ENCODE data around the gene P2RY14. TPM values are rescaled to one million over a fixed set of nuclear protein-coding genes. Genes with fewer than 3 reads are reported as not detected.
"Not testable (repeated sequence)": the region's sequence is repeated elsewhere in the genome, so short reads cannot be mapped to it uniquely, and the experiment has no call there.

The P2RY14 gene
- total RNA-seq, 2 experiments from 2014 or later, result 0.25 to 0.27 TPM

GRCh38 chr3:151182349-151183079 lies 95.8 kb downstream of the P2RY14 start:
- Mint-ChIP-seq H3K27ac (peak overlapping the region; percentile 87), H3K36me3 (ENCODE audit: low read depth) (peaks cover 5% of the 10 kb centered on the region), H3K4me3 (peak overlapping the region; percentile 3), H3K27me3 (no peaks in the 10 kb centered on the region), H3K4me1 (peaks cover 59% of the 10 kb centered on the region), H3K9me3 (peaks cover 2% of the 10 kb centered on the region)
- no peak for DNase-seq
- ChIA-PET CTCF (interaction anchor here (0.6 to 2.4 kb wide), 7 partner anchors 10 to 78 kb away, joined by 3 to 10 read pairs (median 4); partner anchors contain the start of gene GPR171), POLR2A (no interaction called here)

GRCh38 chr3:151178208-151178845 lies 100.0 kb downstream of the P2RY14 start:
- POLR2A ChIA-PET, result no interaction called here

GRCh38 chr3:151175952-151176351 lies 102.4 kb downstream of the P2RY14 start:
- ChIA-PET CTCF (interaction anchor here (1.0 to 1.5 kb wide), 2 partner anchors 9 to 152 kb away, joined by 3 to 6 read pairs; no protein-coding TSS in a partner anchor), POLR2A (no interaction called here)
- Mint-ChIP-seq H3K27me3 (no peaks in the 10 kb centered on the region), H3K36me3 (ENCODE audit: low read depth) (peaks cover 2% of the 10 kb centered on the region), H3K27ac (no peak overlapping the region), H3K4me1 (peaks cover 44% of the 10 kb centered on the region), H3K4me3 (no peak overlapping the region), H3K9me3 (peaks cover 1% of the 10 kb centered on the region)
- DNase-seq, result no peak

More at GRCh38 chr3:151178208-151178845, 100.0 kb downstream of the P2RY14 start:
- H3K36me3 Mint-ChIP-seq (ENCODE audit: low read depth), result peaks cover 2% of the 10 kb centered on the region
- no peak overlapping the region for H3K4me3 Mint-ChIP-seq
- peaks cover 37% of the 10 kb centered on the region for H3K4me1 Mint-ChIP-seq
- DNase-seq, result no peak
- no peak overlapping the region for H3K27ac Mint-ChIP-seq
- no peaks in the 10 kb centered on the region for H3K27me3 Mint-ChIP-seq
- peaks cover 1% of the 10 kb centered on the region for H3K9me3 Mint-ChIP-seq
- CTCF ChIA-PET, result interaction anchor here (1.1 to 2.1 kb wide), 5 partner anchors 10 to 84 kb away, joined by 3 to 5 read pairs (median 4); no protein-coding TSS in a partner anchor

GRCh38 chr3:151174351-151174750 lies 104.0 kb downstream of the P2RY14 start:
- H3K36me3 Mint-ChIP-seq (ENCODE audit: low read depth), result peaks cover 2% of the 10 kb centered on the region

GRCh38 chr3:151171145-151171757 lies 107.1 kb downstream of the P2RY14 start:
- peak; percentile 72 for DNase-seq
- peak overlapping the region; percentile 90 for H3K27ac Mint-ChIP-seq
- H3K27me3 Mint-ChIP-seq, result no peaks in the 10 kb centered on the region
- H3K4me3 Mint-ChIP-seq, result peak overlapping the region; percentile 55
- H3K36me3 Mint-ChIP-seq (ENCODE audit: low read depth), result peaks cover 2% of the 10 kb centered on the region
- H3K9me3 Mint-ChIP-seq, result peaks cover 1% of the 10 kb centered on the region
- POLR2A ChIA-PET, result interaction anchor here (0.6 to 1.5 kb wide), 2 partner anchors 27 to 29 kb away, joined by 3 to 4 read pairs; no protein-coding TSS in a partner anchor
- CTCF ChIA-PET, result interaction anchor here (1.0 to 2.6 kb wide), 10 partner anchors 14 to 157 kb away, joined by 3 to 11 read pairs (median 6); partner anchors contain the start of genes GPR171 and P2RY14
- H3K4me1 Mint-ChIP-seq, result peaks cover 57% of the 10 kb centered on the region

More at GRCh38 chr3:151174351-151174750, 104.0 kb downstream of the P2RY14 start:
- peaks cover 1% of the 10 kb centered on the region for H3K9me3 Mint-ChIP-seq
- no peak for DNase-seq
- no peaks in the 10 kb centered on the region for H3K27me3 Mint-ChIP-seq
- ChIA-PET POLR2A (no interaction called here), CTCF (interaction anchor here (1.2 to 1.5 kb wide), 2 partner anchors 54 to 154 kb away, joined by 4 to 6 read pairs; no protein-coding TSS in a partner anchor)
- no peak overlapping the region for H3K4me3 Mint-ChIP-seq
- peaks cover 50% of the 10 kb centered on the region for H3K4me1 Mint-ChIP-seq
- no peak overlapping the region for H3K27ac Mint-ChIP-seq

DNA sequence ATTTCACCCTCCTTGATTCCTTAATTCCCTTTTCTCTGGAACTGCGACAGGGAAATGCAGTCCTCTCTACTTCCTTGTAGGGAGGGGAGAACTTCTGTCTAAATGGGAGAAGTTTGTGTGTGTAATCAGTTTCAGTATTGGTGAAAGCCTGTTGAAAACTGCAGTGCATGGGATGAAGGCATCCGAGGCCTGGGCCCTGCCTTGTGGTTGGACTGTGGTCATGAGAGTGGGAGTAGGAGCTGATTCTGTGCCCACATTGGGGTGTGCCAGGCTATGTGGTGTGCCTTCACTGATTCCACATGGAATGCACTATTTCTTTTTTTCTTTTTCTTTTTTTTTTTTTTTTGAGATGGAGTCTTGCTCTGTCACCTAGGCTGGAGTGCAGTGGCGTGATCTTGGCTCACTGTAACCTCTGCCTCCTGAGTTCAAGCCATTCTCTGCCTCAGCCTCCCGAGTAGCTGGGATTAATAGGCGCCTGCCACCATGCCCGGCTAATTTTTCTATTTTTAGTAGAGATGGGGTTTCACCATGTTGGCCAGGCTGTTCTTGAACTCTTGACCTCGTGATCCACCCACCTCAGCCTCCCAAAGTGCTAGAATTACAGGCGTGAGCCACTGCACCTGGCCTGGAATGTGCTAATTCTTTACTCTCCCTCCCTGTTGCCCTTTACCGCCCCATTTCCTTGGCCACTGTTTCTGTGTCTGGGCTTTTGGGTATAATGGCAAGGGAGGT lies 108.2 kb downstream of the P2RY14 start:
- H3K4me1 Mint-ChIP-seq, result peaks cover 57% of the 10 kb centered on the region
- H3K27me3 Mint-ChIP-seq; POLR2A ChIA-PET; H3K36me3 Mint-ChIP-seq (ENCODE audit: low read depth); H3K9me3 Mint-ChIP-seq: not testable (repeated sequence)
- H3K27ac Mint-ChIP-seq, result peak overlapping the region; percentile 90
- peak overlapping the region; percentile 55 for H3K4me3 Mint-ChIP-seq
- peak; percentile 33 for DNase-seq
- CTCF ChIA-PET, result interaction anchor here (1.0 to 3.7 kb wide), 6 partner anchors 14 to 749 kb away, joined by 3 to 45 read pairs (median 6); partner anchors contain the start of genes GPR171 and P2RY14

DNA sequence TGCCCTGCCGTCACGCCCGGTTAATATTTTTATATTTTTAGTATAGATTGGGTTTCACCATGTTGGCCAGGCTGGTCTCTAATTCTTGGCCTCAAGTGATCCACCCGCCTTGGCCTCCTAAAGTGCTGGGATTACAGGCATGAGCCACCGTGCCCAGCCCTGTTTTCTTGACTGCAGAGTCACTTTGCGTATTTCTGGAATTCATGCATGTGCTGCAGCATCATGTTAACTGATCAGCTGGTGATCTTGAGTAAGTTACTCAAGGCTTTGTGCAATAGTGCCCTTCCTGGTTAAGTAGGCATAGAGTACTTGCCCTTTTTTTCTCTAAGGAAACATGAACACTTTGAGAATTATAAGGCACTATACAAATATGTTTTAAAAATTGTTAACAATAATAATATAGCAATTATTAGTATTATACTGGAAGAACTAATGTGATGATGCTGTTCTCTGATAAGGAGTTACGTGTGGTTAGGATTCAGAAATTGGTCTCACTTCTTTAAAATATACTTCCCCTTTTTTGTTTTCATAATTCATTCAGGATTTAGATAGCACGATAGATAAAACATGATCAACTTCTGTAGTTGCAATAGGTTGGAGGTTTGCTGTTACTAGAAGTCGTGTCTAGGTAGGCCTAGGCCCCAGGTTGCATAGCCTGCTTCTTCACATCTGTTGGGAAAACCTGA lies 108.9 kb downstream of the P2RY14 start:
- ChIA-PET POLR2A (no interaction called here), CTCF (interaction anchor here (1.0 to 3.7 kb wide), 11 partner anchors 9 to 749 kb away, joined by 3 to 45 read pairs (median 5); partner anchors contain the start of gene P2RY14)
- Mint-ChIP-seq H3K27ac (peak overlapping the region; percentile 90), H3K27me3 (no peaks in the 10 kb centered on the region), H3K4me1 (peaks cover 56% of the 10 kb centered on the region), H3K36me3 (ENCODE audit: low read depth) (peaks cover 2% of the 10 kb centered on the region), H3K4me3 (no peak overlapping the region), H3K9me3 (peaks cover 1% of the 10 kb centered on the region)
- DNase-seq, result no peak

- peaks cover 47% of the 10 kb centered on the region for H3K4me1 Mint-ChIP-seq
- no peak overlapping the region for H3K4me3 Mint-ChIP-seq
- peak; percentile 85 for DNase-seq
- POLR2A ChIA-PET, result no interaction called here
- H3K9me3 Mint-ChIP-seq, result no peaks in the 10 kb centered on the region
- no peaks in the 10 kb centered on the region for H3K27me3 Mint-ChIP-seq
- H3K27ac Mint-ChIP-seq, result no peak overlapping the region
- CTCF ChIA-PET, result interaction anchor here (0.6 to 3.7 kb wide), 31 partner anchors 8 to 750 kb away, joined by 3 to 45 read pairs (median 4); partner anchors contain the start of genes GPR171 and P2RY14
- H3K36me3 Mint-ChIP-seq (ENCODE audit: low read depth), result no peaks in the 10 kb centered on the region
Observed at GRCh38 chr3:151168269-151169094, 109.9 kb downstream of the P2RY14 start.

DNA sequence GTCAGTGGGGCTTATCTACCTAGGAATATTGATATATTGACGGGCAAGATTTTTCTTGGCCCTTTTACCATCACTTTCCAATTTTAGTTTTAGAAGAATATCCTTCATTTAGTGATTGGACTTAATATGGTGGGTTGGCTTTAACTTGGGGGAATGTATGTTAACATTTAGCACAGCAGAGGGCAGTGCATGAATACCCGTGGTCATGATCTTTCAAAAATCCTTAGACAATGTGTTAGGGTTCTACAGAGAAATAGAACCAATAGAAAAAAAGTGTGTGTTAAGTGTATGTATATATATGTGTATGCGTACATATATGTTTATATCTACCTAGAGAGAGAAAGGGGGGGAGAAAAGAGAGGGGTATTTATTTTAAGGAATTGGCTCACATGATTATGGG lies 112.2 kb downstream of the P2RY14 start:
- H3K4me3 Mint-ChIP-seq, result no peak overlapping the region
- CTCF ChIA-PET, result interaction anchor here (3.2 to 3.7 kb wide), 2 partner anchors 61 to 113 kb away, joined by 15 to 45 read pairs; partner anchors contain the start of gene P2RY14

DNA sequence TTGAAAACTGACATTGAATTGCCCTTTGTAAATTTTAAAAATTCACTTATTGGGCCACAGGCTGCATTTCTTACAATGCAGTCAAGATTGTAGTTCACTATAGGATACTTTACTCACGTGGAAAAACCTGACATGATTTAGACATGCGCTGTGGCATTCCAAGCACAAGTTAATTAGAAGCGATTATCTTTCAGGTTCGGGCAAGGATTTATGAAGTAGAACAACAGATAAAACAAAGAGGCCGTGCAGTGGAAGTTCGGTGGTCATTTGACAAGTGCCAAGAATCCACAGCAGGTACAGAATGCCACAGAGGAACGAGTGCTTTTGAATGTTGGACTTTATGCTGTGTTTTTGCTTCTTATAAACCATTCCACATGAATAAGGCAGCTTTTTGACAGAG lies 113.1 kb downstream of the P2RY14 start:
- Mint-ChIP-seq H3K27ac (no peak overlapping the region), H3K36me3 (ENCODE audit: low read depth) (no peaks in the 10 kb centered on the region), H3K4me3 (no peak overlapping the region), H3K4me1 (peaks cover 18% of the 10 kb centered on the region), H3K9me3 (no peaks in the 10 kb centered on the region), H3K27me3 (peaks cover 2% of the 10 kb centered on the region)
- ChIA-PET POLR2A (no interaction called here), CTCF (no interaction called here)
- no peak for DNase-seq

More for the DNA sequence above, 112.2 kb downstream of the P2RY14 start:
- no peak overlapping the region for H3K27ac Mint-ChIP-seq
- no peaks in the 10 kb centered on the region for H3K9me3 Mint-ChIP-seq
- DNase-seq, result no peak
- peaks cover 2% of the 10 kb centered on the region for H3K27me3 Mint-ChIP-seq
- H3K4me1 Mint-ChIP-seq, result peaks cover 27% of the 10 kb centered on the region
- no peaks in the 10 kb centered on the region for H3K36me3 Mint-ChIP-seq (ENCODE audit: low read depth)
- POLR2A ChIA-PET, result no interaction called here
